HCT116 (cell line): ENCODE data around the gene FAM221B.

Source experiments
- CEBPB ChIP-seq: IDR thresholded peaks from 2 replicates; pipeline ENCODE4 v1.6.1; 2012; ENCODE audit warnings: low read depth
- CTCF ChIP-seq, 3 experiments: fragments of 200-600 bp in 1 of 3; sonication (generic) in 1 of 3; IDR thresholded peaks in 2 of 3; conservative IDR thresholded peaks in 1 of 3; 2 replicates each; pipeline ENCODE4 v1.5.1; 2012 to 2017; ENCODE audit warnings: low read depth in 2 of 3, low read length in 2 of 3, antibody characterized with exemption in 1 of 3, borderline replicate concordance in 1 of 3, control low read depth in 1 of 3, mild to moderate bottlenecking in 1 of 3, mixed read lengths in 1 of 3, mixed run types in 1 of 3, moderate library complexity in 1 of 3; ENCODE audit not compliant: insufficient read depth in 1 of 3
- EZH2 ChIP-seq: fragments of 200-600 bp; sonication (generic); IDR thresholded peaks from 2 replicates; pipeline ENCODE4 v1.6.1; 2017; ENCODE audit warnings: antibody characterized with exemption, mixed run types
- EZH2phosphoT487 ChIP-seq: fragments of 200-600 bp; IDR thresholded peaks from 2 replicates; pipeline ENCODE4 v1.6.1; 2018; ENCODE audit warnings: antibody characterized with exemption, borderline replicate concordance
- FOSL1 ChIP-seq: IDR thresholded peaks from 2 replicates; pipeline ENCODE4 v1.6.1; 2012; ENCODE audit warnings: low read depth
- JUND ChIP-seq: IDR thresholded peaks from 2 replicates; pipeline ENCODE4 v1.6.1; 2012
- MAX ChIP-seq: IDR thresholded peaks from 2 replicates; pipeline ENCODE4 v1.6.1; 2012
- POLR2A ChIP-seq: IDR thresholded peaks from 2 replicates; pipeline ENCODE4 v1.7.0; 2011; ENCODE audit warnings: borderline replicate concordance; ENCODE audit not compliant: insufficient read depth, insufficient read length; ENCODE audit errors: extremely low read depth
- POLR2AphosphoS5 ChIP-seq: IDR thresholded peaks from 2 replicates; pipeline ENCODE4 v1.6.1; 2011; ENCODE audit warnings: mild to moderate bottlenecking, low read depth, low read length, moderate library complexity
- RAD21 ChIP-seq: IDR thresholded peaks from 2 replicates; pipeline ENCODE4 v1.6.1; 2012; ENCODE audit warnings: low read depth, mild to moderate bottlenecking
- REST ChIP-seq: IDR thresholded peaks from 2 replicates; pipeline ENCODE4 v1.6.1; 2012; ENCODE audit warnings: low read depth
- SIN3A ChIP-seq: IDR thresholded peaks from 2 replicates; pipeline ENCODE4 v1.6.1; 2012; ENCODE audit warnings: low read depth
- YY1 ChIP-seq: IDR thresholded peaks from 2 replicates; pipeline ENCODE4 v1.6.1; 2011; ENCODE audit warnings: low read length, low read depth, moderate library complexity, mild to moderate bottlenecking; ENCODE audit not compliant: insufficient replicate concordance; ENCODE audit errors: extremely low read depth

- TF ChIP-seq CTCF (IDR thresholded peaks at IDR 0.05 in 2 of 3, conservative IDR thresholded peaks at IDR 0.05 in 1 of 3; ENCODE audit: borderline replicate concordance in 1 of 3, insufficient read depth in 1 of 3, low read depth in 2 of 3, low read length in 2 of 3): no peak
- no peak for TF ChIP-seq POLR2A
- TF ChIP-seq FOSL1: no peak
- no peak for TF ChIP-seq EZH2
- TF ChIP-seq SIN3A: no peak
- TF ChIP-seq CEBPB: no peak
- TF ChIP-seq JUND: no peak
- TF ChIP-seq MAX: no peak
- no peak for TF ChIP-seq YY1
- no peak for TF ChIP-seq POLR2AphosphoS5
- TF ChIP-seq REST: no peak
- TF ChIP-seq EZH2phosphoT487: no peak
- no peak for TF ChIP-seq RAD21
Measured at GRCh38 chr9:35801328-35802128, 27.0 kb downstream of the FAM221B start.
